HCT116 (cell line): ENCODE measurements around the gene TNFAIP8. TPM values are rescaled to one million over a fixed set of nuclear protein-coding genes. Genes with fewer than 3 reads are reported as not detected.

Experiments
- ATAC-seq: fragments of 200-7000 bp; cut with Tn5 transposase; 2 replicates; pipeline ENCODE4 v1.9.1; 2020; ENCODE audit warnings: mild to moderate bottlenecking, moderate library complexity
- BruUV-seq: library from RNA; stranded (reverse); fragments of 400-500 nt; replicated peaks from 2 replicates; lab custom pipeline; 2021; lab: Mats Ljungman, UMichigan
- CTCF ChIA-PET: fragments of 300-600 bp; sonication (Branson Sonifier 250); formaldehyde crosslinking; loops from one replicate; lab custom pipeline; 2021; ENCODE audit warnings: antibody characterized with exemption; lab: Charles Lee
- POLR2A ChIA-PET: fragments of 300-600, 350-600 bp; sonication (Branson Sonifier 250); formaldehyde crosslinking; loops from one replicate; lab custom pipeline; 2021; ENCODE audit warnings: antibody characterized with exemption; lab: Charles Lee
- RAD21 ChIA-PET, 2 experiments: fragments of 300-600 bp; sonication (Branson Sonifier 250); formaldehyde crosslinking; loops; one replicate each; lab custom pipeline; 2023; ENCODE audit warnings: low total read pairs in 2 of 2; ENCODE audit not compliant: uncharacterized antibody in 2 of 2, unreplicated experiment in 2 of 2, low non-redundant PET in 1 of 2; lab: Charles Lee
- DNase-seq: peaks from one replicate; pipeline ENCODE4 v3.0.0-alpha.2; 2010; ENCODE audit warnings: low read depth, low spot score
- H2AFZ ChIP-seq: fragments of 200-600 bp; shearing (Covaris generic), sonication (generic); 2 replicates; pipeline ENCODE4 v1.6.1; 2017; ENCODE audit warnings: low read depth, mixed run types, mixed read lengths, antibody characterized with exemption, low read length; ENCODE audit not compliant: poor library complexity, severe bottlenecking
- H3K27ac ChIP-seq: 2 replicates; pipeline ENCODE4 v1.5.1; 2012; ENCODE audit warnings: low read depth, low read length
- H3K27me3 ChIP-seq: fragments of 200-600 bp; sonication (generic); 2 replicates; pipeline ENCODE4 v1.6.1; 2016; ENCODE audit warnings: mixed run types, low read length, mixed read lengths; ENCODE audit not compliant: insufficient read depth
- H3K36me3 ChIP-seq, 2 experiments: fragments of 200-500 bp in 1 of 2; fragments of 200-600 bp in 1 of 2; sonication (Bioruptor generic) in 1 of 2; sonication (generic) in 1 of 2; 2 replicates each; pipeline versions ENCODE4 v1.5.1 to v1.6.1; 2014 to 2016; ENCODE audit warnings: low read length in 2 of 2, inconsistent platforms in 1 of 2, mixed read lengths in 1 of 2, mixed run types in 1 of 2; ENCODE audit not compliant: insufficient read depth in 2 of 2, control insufficient read depth in 1 of 2
- H3K4me1 ChIP-seq, 2 experiments: fragments of 200-600 bp in 1 of 2; sonication (generic) in 1 of 2; 2 replicates each; pipeline versions ENCODE4 v1.5.1 to v1.6.1; 2012 to 2017; ENCODE audit warnings: low read length in 2 of 2, inconsistent platforms in 1 of 2, mild to moderate bottlenecking in 1 of 2, mixed read lengths in 1 of 2, mixed run types in 1 of 2, moderate library complexity in 1 of 2; ENCODE audit not compliant: insufficient read depth in 2 of 2, control insufficient read depth in 1 of 2
- H3K4me2 ChIP-seq: fragments of 200-600 bp; sonication (generic); 2 replicates; pipeline ENCODE4 v1.6.1; 2017; ENCODE audit warnings: mixed run types, low read length, mixed read lengths
- H3K4me3 ChIP-seq, 2 experiments: fragments of 200-600 bp in 1 of 2; sonication (generic) in 1 of 2; replicated peaks in 1 of 2; 2 replicates each; pipeline ENCODE4 v1.5.1; 2011 to 2016; ENCODE audit warnings: low read length in 2 of 2, control low read depth in 1 of 2, low read depth in 1 of 2, mild to moderate bottlenecking in 1 of 2, mixed read lengths in 1 of 2, mixed run types in 1 of 2
- H3K79me2 ChIP-seq: fragments of 200-600 bp; sonication (generic); 2 replicates; pipeline ENCODE4 v1.6.1; 2017; ENCODE audit warnings: mild to moderate bottlenecking, mixed run types, low read length, moderate library complexity, mixed read lengths; ENCODE audit not compliant: insufficient read depth
- H3K9ac ChIP-seq: fragments of 200-600 bp; sonication (generic); 2 replicates; pipeline ENCODE4 v1.6.1; 2016; ENCODE audit warnings: low read length, mixed read lengths
- H3K9me2 ChIP-seq: fragments of 200-600 bp; sonication (generic), shearing (Covaris generic); 2 replicates; pipeline ENCODE4 v1.6.1; 2017; ENCODE audit warnings: mixed run types, mild to moderate bottlenecking, moderate library complexity; ENCODE audit not compliant: insufficient read depth
- H3K9me3 ChIP-seq, 2 experiments: fragments of 200-500 bp in 1 of 2; fragments of 200-600 bp in 1 of 2; sonication (Bioruptor generic) in 1 of 2; sonication (generic) in 1 of 2; 2 replicates each; pipeline ENCODE4 v1.6.1; 2014 to 2017; ENCODE audit warnings: low read length in 2 of 2, mixed read lengths in 2 of 2, inconsistent platforms in 1 of 2, low read depth in 1 of 2, mild to moderate bottlenecking in 1 of 2, mixed run types in 1 of 2, moderate library complexity in 1 of 2; ENCODE audit not compliant: control insufficient read depth in 1 of 2, insufficient read depth in 1 of 2
- H4K20me1 ChIP-seq: fragments of 200-600 bp; sonication (generic), shearing (Covaris generic); 2 replicates; pipeline ENCODE4 v1.6.1; 2017; ENCODE audit warnings: mixed run types, mild to moderate bottlenecking, moderate library complexity; ENCODE audit not compliant: insufficient read depth
- CEBPB ChIP-seq: IDR thresholded peaks from 2 replicates; pipeline ENCODE4 v1.6.1; 2012; ENCODE audit warnings: low read depth
- CTCF ChIP-seq, 3 experiments: fragments of 200-600 bp in 1 of 3; sonication (generic) in 1 of 3; IDR thresholded peaks in 2 of 3; conservative IDR thresholded peaks in 1 of 3; 2 replicates each; pipeline ENCODE4 v1.5.1; 2012 to 2017; ENCODE audit warnings: low read depth in 2 of 3, low read length in 2 of 3, antibody characterized with exemption in 1 of 3, borderline replicate concordance in 1 of 3, control low read depth in 1 of 3, mild to moderate bottlenecking in 1 of 3, mixed read lengths in 1 of 3, mixed run types in 1 of 3, moderate library complexity in 1 of 3; ENCODE audit not compliant: insufficient read depth in 1 of 3
- EGR1 ChIP-seq: IDR thresholded peaks from 2 replicates; pipeline ENCODE4 v1.6.1; 2012; ENCODE audit warnings: low read depth
- ELF1 ChIP-seq: IDR thresholded peaks from 2 replicates; pipeline ENCODE4 v1.6.1; 2012; ENCODE audit warnings: low read depth, borderline replicate concordance
- EZH2 ChIP-seq: fragments of 200-600 bp; sonication (generic); IDR thresholded peaks from 2 replicates; pipeline ENCODE4 v1.6.1; 2017; ENCODE audit warnings: antibody characterized with exemption, mixed run types
- EZH2phosphoT487 ChIP-seq: fragments of 200-600 bp; IDR thresholded peaks from 2 replicates; pipeline ENCODE4 v1.6.1; 2018; ENCODE audit warnings: antibody characterized with exemption, borderline replicate concordance
- JUND ChIP-seq: IDR thresholded peaks from 2 replicates; pipeline ENCODE4 v1.6.1; 2012
- MAX ChIP-seq: IDR thresholded peaks from 2 replicates; pipeline ENCODE4 v1.6.1; 2012
- POLR2AphosphoS5 ChIP-seq: IDR thresholded peaks from 2 replicates; pipeline ENCODE4 v1.6.1; 2011; ENCODE audit warnings: mild to moderate bottlenecking, low read depth, low read length, moderate library complexity
- SIN3A ChIP-seq: IDR thresholded peaks from 2 replicates; pipeline ENCODE4 v1.6.1; 2012; ENCODE audit warnings: low read depth
- SP1 ChIP-seq: IDR thresholded peaks from 2 replicates; pipeline ENCODE4 v1.6.1; 2012; ENCODE audit warnings: low read depth
- SRF ChIP-seq: IDR thresholded peaks from 2 replicates; pipeline ENCODE4 v1.6.1; 2012; ENCODE audit warnings: low read depth
- ZBTB33 ChIP-seq: IDR thresholded peaks from 2 replicates; pipeline ENCODE4 v1.6.1; 2011; ENCODE audit warnings: mild to moderate bottlenecking, low read length, moderate library complexity; ENCODE audit not compliant: insufficient replicate concordance; ENCODE audit errors: extremely low read depth
- ZFX ChIP-seq: fragments of 450-650 bp; IDR thresholded peaks from 2 replicates; pipeline ENCODE4 v1.6.1; 2017
- ZNF274 ChIP-seq: fragments of 200-500 bp; sonication (Bioruptor generic); IDR thresholded peaks from 2 replicates; pipeline ENCODE4 v1.6.1; 2014; ENCODE audit warnings: mild to moderate bottlenecking, low read depth, low read length, inconsistent platforms
- intact Hi-C: fragments of 100-400 bp; cut with micrococcal nuclease; formaldehyde crosslinking; loops from 2 replicates; pipeline ENCODE4 v1.10.0; 2022
- total RNA-seq: library from RNA; stranded (reverse); gene quantifications from one replicate; pipeline ENCODE4 v1.2.1, GENCODE V29; 2021; ENCODE audit not compliant: unreplicated experiment

TNFAIP8 gene
- total RNA-seq, 1 experiment from 2014 or later = 18.4 TPM

DNA sequence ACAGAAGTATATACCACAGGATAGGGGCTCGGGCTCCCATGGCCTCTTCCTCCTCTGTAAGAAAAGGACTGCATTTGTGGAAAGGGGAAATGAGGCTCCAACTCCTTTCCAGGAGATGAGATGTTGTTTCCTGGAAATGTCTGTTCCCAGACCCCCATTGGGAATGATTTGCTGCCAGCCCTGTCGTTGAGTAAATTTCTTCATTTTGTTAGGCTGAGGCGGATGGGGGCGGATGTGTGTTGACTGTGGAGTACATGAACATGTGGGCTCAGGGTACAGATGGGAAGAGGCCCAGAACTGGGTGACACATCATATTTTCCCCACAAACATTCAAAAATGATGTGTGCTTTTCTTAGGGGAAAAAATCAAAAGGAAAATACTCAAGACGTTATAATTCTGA, 28.8 kb upstream of the TNFAIP8 start:
- H3K4me3 ChIP-seq = no peak overlapping the region
- peaks cover 5% of the 10 kb centered on the region; the same call in 1 of the 2 replicates for H3K79me2 ChIP-seq
- no TSS peak for BruUV-seq
- H3K4me2 ChIP-seq = no peak overlapping the region
- no peak overlapping the region for H3K27ac ChIP-seq
- H3K9me3 ChIP-seq = no peaks in the 10 kb centered on the region
- no peaks in the 10 kb centered on the region for H3K27me3 ChIP-seq
- peaks cover 27 to 32% of the 10 kb centered on the region in 2 experiments for H3K4me1 ChIP-seq
- intact Hi-C loops = no loop called here
- no peak for ATAC-seq
- ChIA-PET POLR2A (no interaction called here), RAD21 (no interaction called here), CTCF (no interaction called here)
- TF ChIP-seq EGR1 (no peak), POLR2AphosphoS5 (no peak), ZFX (no peak), SIN3A (no peak), ZNF274 (no peak), CTCF (IDR thresholded peaks at IDR 0.05 in 2 of 3, conservative IDR thresholded peaks at IDR 0.05 in 1 of 3; ENCODE audit: borderline replicate concordance in 1 of 3, insufficient read depth in 1 of 3, low read depth in 2 of 3, low read length in 2 of 3) (no peak), CEBPB (no peak), SRF (no peak), MAX (no peak), ZBTB33 (no peak), JUND (no peak), EZH2phosphoT487 (no peak), ELF1 (no peak), EZH2 (no peak), SP1 (no peak)
- no peak for DNase-seq
- H3K36me3 ChIP-seq = no peaks in the 10 kb centered on the region
- H2AFZ ChIP-seq = no peak overlapping the region
- no peaks in the 10 kb centered on the region for H3K9me2 ChIP-seq
- no peaks in the 10 kb centered on the region for H4K20me1 ChIP-seq
- no peak overlapping the region for H3K9ac ChIP-seq
